NB4 (cell line): ENCODE results near the gene ANGPTL8.

ENCODE experiments used
- DNase-seq: peaks from one replicate; pipeline ENCODE4 v3.0.0; 2010; ENCODE audit warnings: low read depth
- H3K4me3 ChIP-seq: one replicate; pipeline ENCODE4 v1.5.1; 2011; ENCODE audit warnings: mild to moderate bottlenecking, low read depth, low read length, moderate library complexity
- CTCF ChIP-seq: IDR thresholded peaks from one replicate; pipeline ENCODE4 v1.5.1; 2012; ENCODE audit warnings: low read depth, low read length
- MYC ChIP-seq: IDR thresholded peaks from 2 replicates; pipeline ENCODE4 v1.6.1; 2011; ENCODE audit warnings: low read depth, low read length
- POLR2A ChIP-seq: IDR thresholded peaks from 2 replicates; pipeline ENCODE4 v1.6.1; 2011; ENCODE audit warnings: mild to moderate bottlenecking; ENCODE audit not compliant: insufficient read length; ENCODE audit errors: extremely low read depth
- TF ChIP-seq, protein P1 (sequence below): IDR thresholded peaks from 2 replicates; pipeline ENCODE4 v1.6.1; 2011; ENCODE audit warnings: low read depth, low read length

Gene ANGPTL8

DNA sequence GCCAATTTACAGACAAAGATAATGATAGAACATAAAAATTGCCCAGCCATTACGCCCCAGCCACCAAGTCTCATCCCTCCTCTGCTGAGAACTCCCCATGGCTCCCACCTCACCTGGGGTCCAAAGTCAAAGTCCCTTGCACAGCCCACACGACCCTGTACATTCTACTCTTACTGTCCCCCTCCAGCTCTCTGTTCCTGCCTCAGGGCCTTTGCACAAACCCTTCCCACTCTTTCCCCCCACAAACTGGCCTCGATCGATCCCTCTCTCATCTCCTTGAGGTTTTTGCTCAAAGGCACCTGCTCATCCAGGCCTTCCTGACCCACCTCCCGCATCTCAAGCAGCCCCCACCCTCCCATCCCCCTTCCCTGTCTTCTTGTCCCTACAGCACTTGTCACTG is 21.6 kb downstream of the ANGPTL8 start:
- H3K4me3 ChIP-seq = no peak overlapping the region
- TF ChIP-seq, protein P1, sequence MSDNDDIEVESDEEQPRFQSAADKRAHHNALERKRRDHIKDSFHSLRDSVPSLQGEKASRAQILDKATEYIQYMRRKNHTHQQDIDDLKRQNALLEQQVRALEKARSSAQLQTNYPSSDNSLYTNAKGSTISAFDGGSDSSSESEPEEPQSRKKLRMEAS = no peak
- no peak for TF ChIP-seq MYC
- no peak for TF ChIP-seq CTCF
- TF ChIP-seq POLR2A = no peak
- no peak for DNase-seq

DNA sequence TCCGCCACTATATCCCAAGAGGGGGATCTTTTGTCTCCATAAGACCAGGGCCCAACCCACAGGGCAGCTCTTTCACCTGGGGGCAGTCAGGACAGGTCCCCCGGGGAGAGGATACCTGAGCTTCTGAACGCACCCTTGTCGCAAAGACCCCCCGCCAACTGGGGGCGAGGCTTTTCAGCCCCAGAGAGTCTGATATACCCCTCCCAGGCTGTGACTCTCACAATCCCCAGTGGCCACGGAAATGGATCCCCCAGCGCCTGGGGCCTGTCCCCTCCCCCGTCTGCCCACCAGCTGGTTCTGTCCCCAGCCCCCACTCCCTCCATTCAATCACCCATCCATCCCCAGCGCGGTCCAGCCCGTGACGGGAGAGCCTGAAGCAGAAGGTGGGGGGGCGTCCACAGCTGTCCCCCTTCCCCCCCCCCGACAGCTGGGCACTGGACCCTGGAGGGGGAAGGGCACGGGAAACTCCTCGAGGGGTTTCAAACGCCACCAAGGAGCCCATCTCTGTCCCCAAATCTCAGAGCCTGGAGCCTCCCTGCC is 22.1 kb downstream of the ANGPTL8 start:
- TF ChIP-seq, protein P1 = no peak
- TF ChIP-seq CTCF = no peak
- no peak for TF ChIP-seq POLR2A
- no peak for TF ChIP-seq MYC
- no peak for DNase-seq
- H3K4me3 ChIP-seq = no peak overlapping the region

DNA sequence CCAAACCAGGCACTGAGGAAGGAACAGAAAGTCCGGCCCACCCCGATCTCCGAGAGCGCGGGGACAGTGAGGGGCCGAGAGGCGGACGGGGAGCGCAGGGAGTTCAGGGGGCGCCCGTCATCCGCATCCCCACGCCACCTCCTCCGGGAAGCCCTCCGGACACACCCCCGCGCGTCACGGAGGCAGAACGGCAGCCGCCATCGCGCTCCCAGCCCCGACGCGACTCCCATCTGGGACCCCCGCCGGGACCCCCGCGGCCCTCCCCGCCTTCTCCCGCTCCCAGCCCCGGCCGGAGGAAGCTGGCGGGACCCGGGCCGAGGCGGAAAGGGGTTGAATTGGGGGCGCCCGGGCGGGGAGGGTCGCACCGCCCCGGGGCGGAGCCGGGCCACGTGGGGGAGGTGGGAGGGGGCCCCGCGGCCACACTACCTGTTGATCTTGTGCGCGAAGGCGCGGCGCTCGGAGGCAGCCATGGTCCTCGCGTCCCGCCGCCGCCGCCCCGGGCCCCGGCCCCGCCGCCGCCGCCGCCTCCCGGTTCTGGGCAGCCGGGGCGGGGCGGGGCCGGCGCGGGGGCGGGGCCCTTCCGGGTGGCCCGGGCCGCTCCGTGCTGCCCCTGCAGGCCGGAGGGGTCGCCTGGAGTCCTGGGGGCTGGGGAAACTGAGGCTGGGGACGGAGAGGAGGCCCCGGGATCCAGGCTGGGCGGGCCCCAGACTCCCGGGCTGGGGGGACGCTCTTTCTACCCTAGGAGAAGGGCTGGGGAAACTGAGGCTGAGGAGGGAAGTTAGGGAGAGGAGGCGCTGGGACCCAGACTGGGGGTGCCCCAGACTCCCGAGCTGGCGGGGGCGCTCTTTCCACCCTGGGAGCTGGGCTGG is 22.8 kb downstream of the ANGPTL8 start, which contains the start of gene DOCK6:
TSS of gene DOCK6 (minus strand) at position 554 of the 869 bp plus-strand sequence. CDS start at position 470, 84 bp downstream.
- peak; percentile 21 for TF ChIP-seq CTCF
- TF ChIP-seq, protein P1 = no peak
- no peak for TF ChIP-seq POLR2A
- no peak for TF ChIP-seq MYC
- peak within 1 kb of the TSS; percentile 42 for H3K4me3 ChIP-seq
- DNase-seq = peak; percentile 37

GRCh38 chr19:11263726-11264125 is 24.3 kb downstream of the ANGPTL8 start:
- no peak for TF ChIP-seq POLR2A
- TF ChIP-seq, protein P1 = no peak
- TF ChIP-seq MYC = no peak
- no peak for TF ChIP-seq CTCF
- no peak for DNase-seq
- H3K4me3 ChIP-seq = no peak overlapping the region

DNA sequence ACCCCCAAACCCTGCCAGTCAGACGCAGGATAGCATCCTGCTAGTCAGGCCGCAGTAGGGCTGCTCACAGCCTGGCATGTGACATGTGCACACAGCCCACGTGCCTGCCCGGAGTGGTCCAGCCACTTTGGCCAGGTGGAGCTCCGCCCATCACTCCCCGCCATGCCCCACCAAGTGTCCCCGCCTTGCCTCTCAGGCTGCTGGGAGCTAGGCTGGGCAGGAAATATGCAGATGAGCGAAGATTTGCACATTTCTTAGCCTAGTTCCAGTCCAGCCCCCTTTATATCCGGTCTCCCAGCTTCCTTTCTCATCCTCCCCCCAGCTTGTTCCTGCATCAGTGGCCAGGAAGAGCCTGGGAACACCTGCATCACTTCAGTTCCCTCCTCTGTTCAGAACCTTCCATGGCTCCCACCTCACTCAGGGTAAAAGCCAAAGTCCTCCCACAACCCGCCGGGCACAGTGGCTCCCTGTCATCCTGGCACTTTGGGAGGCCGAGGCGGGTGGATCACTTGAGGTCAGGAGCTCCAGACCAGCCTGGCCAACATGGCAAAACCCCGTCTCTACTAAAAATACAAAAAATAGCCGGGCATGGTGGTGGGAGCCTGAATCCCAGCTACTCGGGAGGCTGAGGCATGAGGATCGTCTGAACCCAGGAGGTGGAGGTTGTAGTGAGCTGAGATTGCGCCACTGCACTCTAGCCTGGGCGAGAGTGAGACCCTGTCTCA is 25.2 kb downstream of the ANGPTL8 start:
- no peak overlapping the region for H3K4me3 ChIP-seq
- DNase-seq = no peak
- TF ChIP-seq POLR2A (no peak), CTCF (no peak), MYC (no peak)
- TF ChIP-seq, protein P1 = no peak
